ENCODE data around the gene PAGR1. TPM values are rescaled to one million over a fixed set of nuclear protein-coding genes. Genes with fewer than 3 reads are reported as not detected.
A peak's percentile ranks its signal among the peaks of the same experiment; 100 is the strongest.

Gene PAGR1
- total and polyA plus RNA-seq, 2 of the 13 experiments (the other 11 are each of a cell fraction or from before 2014, with no cell fraction given) = 9.8 to 66.4 TPM

DNA sequence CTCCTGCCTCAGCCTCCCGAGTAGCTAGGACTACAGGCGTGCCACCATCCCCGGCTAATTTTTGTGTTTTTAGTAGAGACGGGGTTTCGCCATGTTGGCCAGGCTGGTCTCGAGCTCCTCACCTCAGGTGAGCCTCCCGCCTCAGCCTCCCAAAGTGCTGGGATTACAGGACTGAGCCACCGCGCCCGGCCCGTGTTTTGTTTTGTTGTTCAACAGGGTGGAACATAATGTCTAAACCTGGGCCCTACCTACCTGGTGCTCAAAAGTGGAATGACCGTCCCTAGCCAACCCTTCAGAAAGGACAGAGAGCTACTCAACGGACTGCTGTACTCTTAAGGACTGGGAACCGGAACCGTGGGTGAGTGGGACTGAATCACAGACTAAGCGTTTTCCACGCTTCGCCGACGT lies 26.2 kb upstream of the PAGR1 start (continued):
- TF ChIP-seq, protein P1, sequence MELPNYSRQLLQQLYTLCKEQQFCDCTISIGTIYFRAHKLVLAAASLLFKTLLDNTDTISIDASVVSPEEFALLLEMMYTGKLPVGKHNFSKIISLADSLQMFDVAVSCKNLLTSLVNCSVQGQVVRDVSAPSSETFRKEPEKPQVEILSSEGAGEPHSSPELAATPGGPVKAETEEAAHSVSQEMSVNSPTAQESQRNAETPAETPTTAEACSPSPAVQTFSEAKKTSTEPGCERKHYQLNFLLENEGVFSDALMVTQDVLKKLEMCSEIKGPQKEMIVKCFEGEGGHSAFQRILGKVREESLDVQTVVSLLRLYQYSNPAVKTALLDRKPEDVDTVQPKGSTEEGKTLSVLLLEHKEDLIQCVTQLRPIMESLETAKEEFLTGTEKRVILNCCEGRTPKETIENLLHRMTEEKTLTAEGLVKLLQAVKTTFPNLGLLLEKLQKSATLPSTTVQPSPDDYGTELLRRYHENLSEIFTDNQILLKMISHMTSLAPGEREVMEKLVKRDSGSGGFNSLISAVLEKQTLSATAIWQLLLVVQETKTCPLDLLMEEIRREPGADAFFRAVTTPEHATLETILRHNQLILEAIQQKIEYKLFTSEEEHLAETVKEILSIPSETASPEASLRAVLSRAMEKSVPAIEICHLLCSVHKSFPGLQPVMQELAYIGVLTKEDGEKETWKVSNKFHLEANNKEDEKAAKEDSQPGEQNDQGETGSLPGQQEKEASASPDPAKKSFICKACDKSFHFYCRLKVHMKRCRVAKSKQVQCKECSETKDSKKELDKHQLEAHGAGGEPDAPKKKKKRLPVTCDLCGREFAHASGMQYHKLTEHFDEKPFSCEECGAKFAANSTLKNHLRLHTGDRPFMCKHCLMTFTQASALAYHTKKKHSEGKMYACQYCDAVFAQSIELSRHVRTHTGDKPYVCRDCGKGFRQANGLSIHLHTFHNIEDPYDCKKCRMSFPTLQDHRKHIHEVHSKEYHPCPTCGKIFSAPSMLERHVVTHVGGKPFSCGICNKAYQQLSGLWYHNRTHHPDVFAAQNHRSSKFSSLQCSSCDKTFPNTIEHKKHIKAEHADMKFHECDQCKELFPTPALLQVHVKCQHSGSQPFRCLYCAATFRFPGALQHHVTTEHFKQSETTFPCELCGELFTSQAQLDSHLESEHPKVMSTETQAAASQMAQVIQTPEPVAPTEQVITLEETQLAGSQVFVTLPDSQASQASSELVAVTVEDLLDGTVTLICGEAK (IDR thresholded peaks at IDR 0.05) = no peak
- TF ChIP-seq, protein P1 (CRISPR knock-in tag; IDR thresholded peaks at IDR 0.05) = no peak
- no peak for TF ChIP-seq KMT2A (CRISPR knock-in tag; IDR thresholded peaks at IDR 0.05)
- 0 out of 2 replicates have a peak, but pooled peaks have one; percentile 59 for TF ChIP-seq ZNF737 (CRISPR knock-in tag; IDR thresholded peaks at IDR 0.05; ENCODE audit: borderline replicate concordance)
- TF ChIP-seq KDM1A (CRISPR knock-in tag; IDR thresholded peaks at IDR 0.05) = no peak
- no peak for TF ChIP-seq SRSF1 (optimal IDR thresholded peaks at IDR 0.05; ENCODE audit: low read depth, low read length)
- TF ChIP-seq, protein P2, sequence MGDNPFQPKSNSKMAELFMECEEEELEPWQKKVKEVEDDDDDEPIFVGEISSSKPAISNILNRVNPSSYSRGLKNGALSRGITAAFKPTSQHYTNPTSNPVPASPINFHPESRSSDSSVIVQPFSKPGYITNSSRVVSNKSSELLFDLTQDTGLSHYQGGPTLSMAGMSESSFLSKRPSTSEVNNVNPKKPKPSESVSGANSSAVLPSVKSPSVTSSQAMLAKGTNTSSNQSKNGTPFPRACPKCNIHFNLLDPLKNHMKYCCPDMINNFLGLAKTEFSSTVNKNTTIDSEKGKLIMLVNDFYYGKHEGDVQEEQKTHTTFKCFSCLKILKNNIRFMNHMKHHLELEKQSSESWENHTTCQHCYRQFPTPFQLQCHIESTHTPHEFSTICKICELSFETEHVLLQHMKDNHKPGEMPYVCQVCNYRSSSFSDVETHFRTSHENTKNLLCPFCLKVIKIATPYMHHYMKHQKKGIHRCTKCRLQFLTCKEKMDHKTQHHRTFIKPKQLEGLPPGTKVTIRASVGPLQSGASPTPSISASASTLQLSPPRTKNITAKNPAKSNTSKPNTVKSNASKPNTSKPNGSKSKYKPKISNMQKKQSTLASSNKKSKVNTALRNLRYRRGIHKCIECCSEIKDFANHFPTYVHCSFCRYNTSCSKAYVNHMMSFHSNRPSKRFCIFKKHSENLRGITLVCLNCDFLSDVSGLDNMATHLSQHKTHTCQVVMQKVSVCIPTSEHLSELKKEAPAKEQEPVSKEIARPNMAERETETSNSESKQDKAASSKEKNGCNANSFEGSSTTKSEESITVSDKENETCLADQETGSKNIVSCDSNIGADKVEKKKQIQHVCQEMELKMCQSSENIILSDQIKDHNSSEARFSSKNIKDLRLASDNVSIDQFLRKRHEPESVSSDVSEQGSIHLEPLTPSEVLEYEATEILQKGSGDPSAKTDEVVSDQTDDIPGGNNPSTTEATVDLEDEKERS (CRISPR knock-in tag; IDR thresholded peaks at IDR 0.05) = no peak
- TF ChIP-seq TCF12 (IDR thresholded peaks at IDR 0.05) = no peak
- no peak for TF ChIP-seq TCF12 (CRISPR knock-in tag; IDR thresholded peaks at IDR 0.05)
- no peak for TF ChIP-seq TMF1 (CRISPR knock-in tag; IDR thresholded peaks at IDR 0.05; ENCODE audit: low read depth)
- TF ChIP-seq CCAR2 (optimal IDR thresholded peaks at IDR 0.05; ENCODE audit: low read depth, low read length) = no peak
- no peak for TF ChIP-seq SP4 (CRISPR knock-in tag; IDR thresholded peaks at IDR 0.05)
- no peak for TF ChIP-seq FOSL1 (CRISPR knock-in tag; IDR thresholded peaks at IDR 0.05; ENCODE audit: borderline replicate concordance)
- TF ChIP-seq GATA4 (IDR thresholded peaks at IDR 0.05; ENCODE audit: borderline replicate concordance, low read depth) = no peak
- TF ChIP-seq, protein P3, sequence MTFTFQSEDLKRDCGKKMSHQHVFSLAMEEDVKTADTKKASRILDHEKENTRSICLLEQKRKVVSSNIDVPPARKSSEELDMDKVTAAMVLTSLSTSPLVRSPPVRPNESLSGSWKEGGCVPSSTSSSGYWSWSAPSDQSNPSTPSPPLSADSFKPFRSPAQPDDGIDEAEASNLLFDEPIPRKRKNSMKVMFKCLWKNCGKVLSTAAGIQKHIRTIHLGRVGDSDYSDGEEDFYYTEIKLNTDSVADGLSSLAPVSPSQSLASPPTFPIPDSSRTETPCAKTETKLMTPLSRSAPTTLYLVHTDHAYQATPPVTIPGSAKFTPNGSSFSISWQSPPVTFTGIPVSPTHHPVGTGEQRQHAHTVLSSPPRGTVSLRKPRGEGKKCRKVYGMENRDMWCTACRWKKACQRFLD (CRISPR knock-in tag; IDR thresholded peaks at IDR 0.05; ENCODE audit: borderline replicate concordance) = 0 out of 2 replicates have a peak, but pooled peaks have one; percentile 4
- TF ChIP-seq ZNF383 (CRISPR knock-in tag; IDR thresholded peaks at IDR 0.05; ENCODE audit: borderline replicate concordance) = no peak
- TF ChIP-seq ZNF510 (CRISPR knock-in tag; IDR thresholded peaks at IDR 0.05; ENCODE audit: low read depth) = no peak
- TF ChIP-seq, protein P4, sequence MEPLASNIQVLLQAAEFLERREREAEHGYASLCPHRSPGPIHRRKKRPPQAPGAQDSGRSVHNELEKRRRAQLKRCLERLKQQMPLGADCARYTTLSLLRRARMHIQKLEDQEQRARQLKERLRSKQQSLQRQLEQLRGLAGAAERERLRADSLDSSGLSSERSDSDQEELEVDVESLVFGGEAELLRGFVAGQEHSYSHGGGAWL (CRISPR knock-in tag; IDR thresholded peaks at IDR 0.05) = no peak

Measured in HepG2 (cell line).